ENCODE data around the gene TMUB1.

Gene TMUB1

DNA sequence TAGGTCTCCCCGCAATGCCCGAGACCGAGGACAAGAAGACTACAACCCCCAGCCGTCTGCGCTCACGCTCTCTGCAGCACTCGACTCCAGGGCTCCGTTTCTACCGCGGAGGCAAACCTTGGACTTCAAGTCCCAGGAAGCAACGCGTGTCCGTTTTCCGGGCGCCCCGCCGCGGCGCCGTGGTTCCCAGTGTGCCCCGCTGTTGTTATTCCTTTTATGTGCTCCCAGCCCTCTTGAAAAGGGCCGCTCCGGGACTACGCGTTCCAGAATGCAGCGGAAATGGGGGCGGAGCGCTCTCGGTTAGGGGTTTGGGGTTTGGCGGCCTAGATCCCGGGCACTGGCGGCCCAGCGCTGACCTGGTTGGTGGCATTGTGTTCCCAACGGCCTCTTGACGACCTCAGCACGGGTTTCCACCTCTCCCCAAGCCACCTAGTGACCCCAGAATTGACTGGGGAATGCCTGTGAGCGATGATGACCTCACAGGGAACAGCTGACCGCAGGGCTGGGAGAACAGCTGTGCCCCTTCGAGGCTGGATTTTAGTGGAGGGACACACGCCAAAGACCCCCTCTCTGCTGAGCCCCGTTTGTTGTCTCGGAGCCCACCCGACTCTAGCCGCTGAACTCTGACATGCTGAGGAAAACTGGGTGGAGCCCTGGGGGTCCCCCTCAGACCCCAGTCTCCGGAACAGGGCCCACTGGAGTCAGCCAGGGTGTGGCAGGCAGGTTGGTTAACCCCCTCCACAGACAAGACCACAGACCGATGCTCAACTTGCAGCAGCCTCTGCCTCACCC, 25.1 kb downstream of the TMUB1 start:
- Histone ChIP-seq H3K9me2 (ENCODE audit: low read depth, low read length) (no peaks in the 10 kb centered on the region), H3K4me3 (ENCODE audit: low read depth, low read length, poor library complexity, severe bottlenecking) (peak overlapping the region; percentile 90), H3K4me1 (ENCODE audit: insufficient read depth, low read length, severe bottlenecking) (peaks cover 41% of the 10 kb centered on the region), H3K79me2 (ENCODE audit: insufficient read depth, low read length) (no peaks in the 10 kb centered on the region; the same call in 1 of the 2 replicates), H3K27me3 (ENCODE audit: insufficient read depth, low read length) (no peaks in the 10 kb centered on the region), H3K9ac (ENCODE audit: low read length) (peak overlapping the region; percentile 79), H3K9me3 (ENCODE audit: low read length) (no peaks in the 10 kb centered on the region), H4K20me1 (ENCODE audit: insufficient read depth, low read length) (no peaks in the 10 kb centered on the region), H3K27ac (ENCODE audit: low read depth, low read length, poor library complexity, severe bottlenecking) (peak overlapping the region; percentile 82), H3F3A (ENCODE audit: insufficient read depth, low read length) (0 out of 2 replicates have a peak, but pooled peaks cover 7% of the 10 kb centered on the region), H2AFZ (ENCODE audit: low read length) (0 out of 2 replicates have a peak overlapping the region, but pooled peaks have one; percentile 5), H3K4me2 (ENCODE audit: low read length) (peak overlapping the region; percentile 85), H3K36me3 (ENCODE audit: insufficient read depth, low read length) (peaks cover 3% of the 10 kb centered on the region; the same call in 1 of the 2 replicates)
- no peak for TF ChIP-seq EZH2 (IDR thresholded peaks at IDR 0.05; ENCODE audit: borderline replicate concordance, low read length)
- TF ChIP-seq CTCF (IDR thresholded peaks at IDR 0.05; ENCODE audit: low read length) = no peak

DNA sequence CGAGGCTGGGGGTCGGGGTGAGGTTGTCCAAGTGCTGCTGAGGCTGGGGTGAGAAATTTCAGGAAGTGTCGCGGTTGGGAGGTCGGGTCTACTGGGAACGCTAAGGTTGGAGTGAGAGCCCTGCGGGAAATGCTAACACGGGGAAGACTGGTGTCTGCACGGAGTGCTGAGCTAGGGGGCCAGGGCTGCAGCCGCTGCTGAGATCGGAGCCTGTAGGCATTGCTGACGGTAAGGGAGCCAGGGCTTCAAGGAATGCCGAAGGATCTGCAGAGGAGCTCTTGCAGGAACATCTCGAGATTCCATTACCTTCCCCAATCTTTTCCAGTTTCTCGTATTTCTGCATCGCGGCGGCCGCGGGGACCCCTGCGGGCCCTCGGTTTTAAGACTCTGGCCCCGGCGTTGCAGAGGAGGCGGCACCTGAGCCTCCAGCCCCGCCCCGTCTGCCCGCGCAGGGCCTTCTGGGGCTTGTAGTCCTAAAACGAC, 25.7 kb downstream of the TMUB1 start, which contains the start of gene CDK5:
Gene CDK5, minus strand, starts transcription at position 392 of the 483 bp plus-strand sequence. Its CDS starts 49 bp downstream, at position 343.
- Histone ChIP-seq H3K4me2 (ENCODE audit: low read length) (peak within 1 kb of the TSS; percentile 85), H3K79me2 (ENCODE audit: insufficient read depth, low read length) (no peaks in the 10 kb centered on the region; the same call in 1 of the 2 replicates), H3F3A (ENCODE audit: insufficient read depth, low read length) (0 out of 2 replicates have a peak, but pooled peaks cover 7% of the 10 kb centered on the region), H3K9me3 (ENCODE audit: low read length) (no peaks in the 10 kb centered on the region), H3K9me2 (ENCODE audit: low read depth, low read length) (no peaks in the 10 kb centered on the region), H3K4me3 (ENCODE audit: low read depth, low read length, poor library complexity, severe bottlenecking) (peak within 1 kb of the TSS; percentile 90), H3K4me1 (ENCODE audit: insufficient read depth, low read length, severe bottlenecking) (peaks cover 41% of the 10 kb centered on the region), H3K9ac (ENCODE audit: low read length) (peak within 1 kb of the TSS; percentile 79), H2AFZ (ENCODE audit: low read length) (0 out of 2 replicates have a peak within 1 kb of the TSS, but pooled peaks have one; percentile 5), H3K27ac (ENCODE audit: low read depth, low read length, poor library complexity, severe bottlenecking) (peak within 1 kb of the TSS; percentile 82), H3K27me3 (ENCODE audit: insufficient read depth, low read length) (no peaks in the 10 kb centered on the region), H4K20me1 (ENCODE audit: insufficient read depth, low read length) (no peaks in the 10 kb centered on the region), H3K36me3 (ENCODE audit: insufficient read depth, low read length) (peaks cover 3% of the 10 kb centered on the region; the same call in 1 of the 2 replicates)
- TF ChIP-seq EZH2 (IDR thresholded peaks at IDR 0.05; ENCODE audit: borderline replicate concordance, low read length) (no peak), CTCF (IDR thresholded peaks at IDR 0.05; ENCODE audit: low read length) (no peak)

- H3K79me2 ChIP-seq (ENCODE audit: insufficient read depth, low read length) = no peaks in the 10 kb centered on the region; the same call in 1 of the 2 replicates
- 0 out of 2 replicates have a peak, but pooled peaks cover 7% of the 10 kb centered on the region for H3F3A ChIP-seq (ENCODE audit: insufficient read depth, low read length)
- H3K9me2 ChIP-seq (ENCODE audit: low read depth, low read length) = no peaks in the 10 kb centered on the region
- peak overlapping the region; percentile 74 for H3K4me2 ChIP-seq (ENCODE audit: low read length)
- TF ChIP-seq CTCF (IDR thresholded peaks at IDR 0.05; ENCODE audit: low read length) = no peak; the same call in 1 of the 2 replicates
- TF ChIP-seq EZH2 (IDR thresholded peaks at IDR 0.05; ENCODE audit: borderline replicate concordance, low read length) = no peak
- H3K27me3 ChIP-seq (ENCODE audit: insufficient read depth, low read length) = no peaks in the 10 kb centered on the region; the same call in 1 of the 2 replicates
- H4K20me1 ChIP-seq (ENCODE audit: insufficient read depth, low read length) = no peaks in the 10 kb centered on the region
- peaks cover 39% of the 10 kb centered on the region for H3K4me1 ChIP-seq (ENCODE audit: insufficient read depth, low read length, severe bottlenecking)
- peaks cover 3% of the 10 kb centered on the region; the same call in 1 of the 2 replicates for H3K36me3 ChIP-seq (ENCODE audit: insufficient read depth, low read length)
- no peaks in the 10 kb centered on the region for H3K9me3 ChIP-seq (ENCODE audit: low read length)
- H3K27ac ChIP-seq (ENCODE audit: low read depth, low read length, poor library complexity, severe bottlenecking) = no peak overlapping the region
- no peak overlapping the region for H2AFZ ChIP-seq (ENCODE audit: low read length)
- H3K9ac ChIP-seq (ENCODE audit: low read length) = peak overlapping the region; percentile 63
- peak overlapping the region; percentile 90 for H3K4me3 ChIP-seq (ENCODE audit: low read depth, low read length, poor library complexity, severe bottlenecking)
These were observed 26.4 kb downstream of the TMUB1 start for GRCh38 chr7:151056666-151057505.
